ENCODE data around the gene AUNIP.

The AUNIP gene

DNA sequence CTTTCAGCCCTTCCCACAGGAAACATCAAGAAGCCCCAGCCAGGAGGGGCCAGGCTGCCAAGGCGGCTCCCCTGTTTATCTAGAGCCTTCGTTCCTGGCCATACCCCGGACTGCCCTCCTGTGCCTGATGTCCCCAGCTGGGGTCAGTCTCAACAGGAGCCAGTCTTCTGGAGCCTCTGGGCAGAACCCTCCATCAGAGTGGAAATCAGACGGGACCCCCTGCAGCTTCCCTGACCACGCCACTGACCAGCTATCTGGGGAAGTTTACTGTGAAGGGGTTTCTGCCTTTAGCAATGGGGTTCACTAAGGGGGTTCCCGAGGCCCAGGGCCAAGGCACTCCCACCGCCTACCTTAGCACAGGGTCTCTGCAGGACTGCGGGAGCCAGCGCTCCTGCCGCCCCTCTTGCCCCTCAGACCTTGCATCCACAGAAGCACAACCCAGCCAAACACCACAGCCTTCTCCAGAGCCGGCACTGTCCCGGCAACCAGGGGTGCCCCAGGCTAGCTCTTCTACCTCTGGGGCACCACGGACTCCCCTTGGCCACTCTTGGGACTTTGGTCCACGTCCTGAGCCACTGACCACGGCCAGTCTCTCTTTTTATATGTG is 43.0 kb downstream of the AUNIP start:
- no peak overlapping the region for H3K9ac ChIP-seq (ENCODE audit: low read length)
- no CpG with 5 or more reads among the region's 15 CpGs for WGBS (ENCODE audit: extremely low coverage, insufficient coverage, low lambda C conversion rate)

DNA sequence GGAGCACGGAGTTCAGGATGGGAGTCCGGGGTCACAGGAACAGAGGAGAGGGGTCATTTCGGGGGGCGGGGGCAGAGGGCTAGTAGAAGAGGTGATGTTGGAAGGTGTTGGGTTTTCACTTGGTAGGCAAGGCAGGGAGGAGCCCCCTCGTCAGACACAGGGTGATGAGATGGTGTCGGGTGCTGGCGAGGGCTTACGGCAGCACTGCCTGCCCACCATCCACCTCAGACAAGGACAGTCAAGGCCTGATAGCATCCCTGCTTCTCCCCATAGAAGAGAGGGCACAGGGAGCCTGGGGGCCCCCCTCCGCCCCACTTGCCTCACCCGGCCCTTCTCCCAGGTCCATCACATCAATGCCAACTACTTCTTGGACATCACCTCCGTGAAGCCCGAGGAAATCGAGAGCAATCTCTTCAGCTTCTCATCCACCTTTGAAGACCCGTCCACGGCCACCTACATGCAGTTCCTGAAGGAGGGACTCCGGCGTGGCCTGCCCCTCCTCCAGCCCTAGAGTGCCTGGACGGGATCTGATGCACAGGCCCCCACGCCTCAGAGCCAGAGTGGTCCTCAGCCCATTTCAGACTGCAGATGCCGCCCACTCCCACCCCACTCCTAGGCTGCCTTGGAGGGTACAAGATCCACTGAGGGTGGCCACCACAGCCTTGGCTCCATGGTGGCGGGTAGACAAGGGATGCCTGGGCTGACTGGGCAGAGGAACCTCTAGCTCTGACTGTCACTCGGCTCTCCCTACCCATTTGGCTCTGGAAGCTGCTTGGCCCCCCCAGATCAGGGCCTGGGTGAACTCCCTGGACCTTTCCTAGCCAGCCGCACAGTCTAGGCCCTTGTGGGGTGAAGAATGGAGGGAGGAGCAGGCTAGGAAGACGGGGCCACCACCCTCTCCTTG is 43.8 kb downstream of the AUNIP start:
- Histone ChIP-seq H4K8ac (ENCODE audit: low read depth, low read length) (no peak overlapping the region), H3K4me2 (ENCODE audit: low read length) (no peak overlapping the region), H3K18ac (ENCODE audit: low read length) (no peak overlapping the region), H2BK5ac (ENCODE audit: low read length) (no peak overlapping the region), H3K79me2 (ENCODE audit: control insufficient read depth, insufficient read depth, low read length) (no peaks in the 10 kb centered on the region), H3K4ac (ENCODE audit: low read depth, low read length) (no peak overlapping the region), H4K5ac (ENCODE audit: low read length) (no peak overlapping the region), H3K56ac (ENCODE audit: low read length) (no peak overlapping the region), H3K23ac (ENCODE audit: low read length) (no peak overlapping the region), H3K4me1 (ENCODE audit: control insufficient read depth, low read depth, low read length) (peaks cover 2% of the 10 kb centered on the region), H2AK5ac (ENCODE audit: low read length) (no peak overlapping the region), H3K36me3 (ENCODE audit: control insufficient read depth, insufficient read depth, low read length) (peaks cover 2% of the 10 kb centered on the region), H3K79me1 (ENCODE audit: low read length) (no peaks in the 10 kb centered on the region), H3K9ac (ENCODE audit: low read length) (no peak overlapping the region), H2BK15ac (replicated peaks; ENCODE audit: low read depth) (no peak overlapping the region), H3K4me3 (ENCODE audit: low read length) (no peak overlapping the region), H2BK120ac (ENCODE audit: low read depth, low read length) (no peak overlapping the region), H3K27ac (ENCODE audit: low read depth, low read length) (no peak overlapping the region), H3K27me3 (ENCODE audit: insufficient read depth, low read length, poor library complexity) (no peaks in the 10 kb centered on the region)
- no CpG with 5 or more reads among the region's 24 CpGs for WGBS (ENCODE audit: extremely low coverage, insufficient coverage, low lambda C conversion rate)
- no peak for DNase-seq

More for the DNA sequence above, 43.0 kb downstream of the AUNIP start:
- Histone ChIP-seq H3K79me2 (ENCODE audit: control insufficient read depth, insufficient read depth, low read length) (no peaks in the 10 kb centered on the region), H3K27me3 (ENCODE audit: insufficient read depth, low read length, poor library complexity) (no peaks in the 10 kb centered on the region), H3K4me2 (ENCODE audit: low read length) (no peak overlapping the region), H4K5ac (ENCODE audit: low read length) (no peak overlapping the region), H3K4me1 (ENCODE audit: control insufficient read depth, low read depth, low read length) (peaks cover 5% of the 10 kb centered on the region), H3K4me3 (ENCODE audit: low read length) (no peak overlapping the region), H3K56ac (ENCODE audit: low read length) (no peak overlapping the region), H3K4ac (ENCODE audit: low read depth, low read length) (no peak overlapping the region), H2BK15ac (replicated peaks; ENCODE audit: low read depth) (no peak overlapping the region), H3K27ac (ENCODE audit: low read depth, low read length) (no peak overlapping the region), H3K36me3 (ENCODE audit: control insufficient read depth, insufficient read depth, low read length) (peaks cover 2% of the 10 kb centered on the region), H2AK5ac (ENCODE audit: low read length) (no peak overlapping the region), H3K23ac (ENCODE audit: low read length) (no peak overlapping the region), H2BK5ac (ENCODE audit: low read length) (no peak overlapping the region), H3K18ac (ENCODE audit: low read length) (no peak overlapping the region), H4K8ac (ENCODE audit: low read depth, low read length) (no peak overlapping the region), H3K79me1 (ENCODE audit: low read length) (peaks cover 2% of the 10 kb centered on the region), H2BK120ac (ENCODE audit: low read depth, low read length) (no peak overlapping the region)
- DNase-seq, result no peak

DNA sequence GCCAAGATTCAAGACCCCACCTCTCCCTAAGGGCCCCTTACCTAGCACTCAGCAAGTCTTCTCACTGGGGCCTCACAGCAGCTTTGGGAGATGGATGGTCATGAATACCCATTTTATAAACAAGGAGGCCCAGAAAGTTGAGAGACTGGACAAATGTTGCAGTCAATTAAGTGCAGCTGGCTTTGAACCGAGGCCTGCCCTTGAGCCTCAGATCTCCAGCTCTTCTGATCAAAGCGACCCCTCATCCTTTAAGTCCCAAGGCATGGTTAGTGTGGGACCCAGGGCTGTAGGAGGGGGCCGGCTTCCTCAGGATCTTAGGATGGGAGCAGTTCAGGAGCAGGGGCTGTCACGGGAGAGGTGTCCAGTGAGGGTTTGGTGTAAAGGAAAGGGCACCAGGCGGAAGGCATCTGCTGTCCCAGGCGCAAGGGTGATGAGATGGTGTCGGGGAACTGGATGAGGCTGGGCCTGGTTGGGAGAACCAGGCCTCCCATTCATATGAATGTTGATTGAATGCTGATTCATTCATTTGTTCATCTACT is 44.6 kb downstream of the AUNIP start:
- H2AK5ac ChIP-seq (ENCODE audit: low read length), result no peak overlapping the region
- no peak overlapping the region for H3K9ac ChIP-seq (ENCODE audit: low read length)
- H3K27ac ChIP-seq (ENCODE audit: low read depth, low read length), result no peak overlapping the region
- peaks cover 2% of the 10 kb centered on the region for H3K36me3 ChIP-seq (ENCODE audit: control insufficient read depth, insufficient read depth, low read length)
- no peak overlapping the region for H3K56ac ChIP-seq (ENCODE audit: low read length)
- no peaks in the 10 kb centered on the region for H3K79me2 ChIP-seq (ENCODE audit: control insufficient read depth, insufficient read depth, low read length)
- H3K4me2 ChIP-seq (ENCODE audit: low read length), result no peak overlapping the region
- H3K79me1 ChIP-seq (ENCODE audit: low read length), result no peaks in the 10 kb centered on the region
- WGBS (ENCODE audit: extremely low coverage, insufficient coverage, low lambda C conversion rate), result no CpG with 5 or more reads among the region's 7 CpGs
- no peak for DNase-seq
- no peak overlapping the region for H3K18ac ChIP-seq (ENCODE audit: low read length)
- no peak overlapping the region for H2BK120ac ChIP-seq (ENCODE audit: low read depth, low read length)
- no peak overlapping the region for H4K5ac ChIP-seq (ENCODE audit: low read length)
- no peak overlapping the region for H3K4me3 ChIP-seq (ENCODE audit: low read length)
- H2BK5ac ChIP-seq (ENCODE audit: low read length), result no peak overlapping the region
- H3K4ac ChIP-seq (ENCODE audit: low read depth, low read length), result no peak overlapping the region
- H3K27me3 ChIP-seq (ENCODE audit: insufficient read depth, low read length, poor library complexity), result no peaks in the 10 kb centered on the region
- no peak overlapping the region for H4K8ac ChIP-seq (ENCODE audit: low read depth, low read length)
- H3K23ac ChIP-seq (ENCODE audit: low read length), result no peak overlapping the region
- peaks cover 2% of the 10 kb centered on the region for H3K4me1 ChIP-seq (ENCODE audit: control insufficient read depth, low read depth, low read length)
- H2BK15ac ChIP-seq (replicated peaks; ENCODE audit: low read depth), result no peak overlapping the region

DNA sequence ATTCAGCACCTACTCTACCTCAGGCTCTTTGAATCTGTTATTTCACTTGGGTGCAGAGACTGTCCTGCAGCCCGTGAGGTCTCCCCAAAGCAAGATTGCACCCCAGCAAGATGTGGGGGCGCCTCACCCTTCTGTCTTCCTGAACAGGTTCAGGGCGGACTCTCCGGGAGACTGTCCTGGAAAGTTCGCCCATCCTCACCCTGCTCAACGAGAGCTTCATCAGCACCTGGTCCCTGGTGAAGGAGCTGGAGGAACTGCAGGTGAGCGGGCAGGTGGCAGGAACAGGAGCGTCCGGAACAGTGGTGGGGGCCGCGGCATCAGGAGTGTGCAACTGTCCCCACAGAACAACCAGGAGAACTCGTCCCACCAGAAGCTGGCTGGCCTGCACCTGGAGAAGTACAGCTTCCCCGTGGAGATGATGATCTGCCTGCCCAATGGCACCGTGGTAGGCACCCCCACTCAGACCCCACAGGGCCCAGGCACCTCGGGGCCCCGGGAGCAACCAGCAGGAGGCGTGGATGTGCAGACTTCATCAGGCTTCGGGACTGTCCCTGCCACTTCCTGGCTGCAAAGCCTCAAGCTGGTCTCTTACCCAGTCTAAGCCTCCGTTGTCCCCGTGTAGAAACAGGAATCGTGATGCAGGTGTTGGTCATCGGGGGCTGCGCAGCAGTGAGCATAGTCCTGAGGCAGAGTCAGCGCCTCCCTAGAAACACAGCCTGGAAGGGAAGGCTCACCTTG is 45.4 kb downstream of the AUNIP start:
- Histone ChIP-seq H3K4me1 (ENCODE audit: control insufficient read depth, low read depth, low read length) (peaks cover 2% of the 10 kb centered on the region), H3K4me3 (ENCODE audit: low read length) (no peak overlapping the region)

DNA sequence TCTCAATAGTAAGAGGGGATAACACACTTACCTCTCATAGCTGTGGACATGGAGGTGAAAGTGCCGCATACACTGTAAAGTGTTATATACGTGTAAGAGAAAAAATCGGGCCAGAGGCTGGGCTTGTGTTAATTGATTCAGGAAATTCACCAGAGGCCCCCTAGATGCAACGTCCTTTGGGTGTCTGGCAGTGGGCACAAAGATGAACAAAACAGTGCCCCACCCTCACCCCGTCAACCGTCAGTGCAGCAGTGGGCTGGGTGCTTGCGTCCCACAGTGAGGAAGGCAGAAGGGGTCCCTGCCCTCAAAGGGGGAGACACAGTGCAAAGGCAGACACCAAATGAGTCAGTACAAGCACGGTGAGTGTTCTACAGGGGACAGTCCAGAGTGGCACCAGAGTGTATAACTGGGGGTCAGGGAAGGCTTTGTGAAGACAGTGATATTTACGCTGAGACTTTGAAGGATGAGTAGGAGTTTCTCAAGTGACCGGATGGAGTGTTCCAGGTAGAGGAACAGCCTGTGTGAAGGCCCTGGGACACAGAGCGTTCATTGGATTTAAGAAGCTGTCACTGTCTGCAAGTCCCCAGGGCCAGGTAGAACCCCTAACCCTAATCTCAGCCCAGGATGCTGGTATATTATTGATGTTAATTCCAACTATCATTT is 46.1 kb downstream of the AUNIP start:
- WGBS (ENCODE audit: extremely low coverage, insufficient coverage, low lambda C conversion rate), result no CpG with 5 or more reads among the region's 11 CpGs
- H3K9ac ChIP-seq (ENCODE audit: low read length), result no peak overlapping the region
- H3K79me2 ChIP-seq (ENCODE audit: control insufficient read depth, insufficient read depth, low read length), result no peaks in the 10 kb centered on the region
- no peaks in the 10 kb centered on the region for H3K4me1 ChIP-seq (ENCODE audit: control insufficient read depth, low read depth, low read length)
- H4K8ac ChIP-seq (ENCODE audit: low read depth, low read length), result no peak overlapping the region
- peaks cover 2% of the 10 kb centered on the region for H3K36me3 ChIP-seq (ENCODE audit: control insufficient read depth, insufficient read depth, low read length)
- no peak overlapping the region for H2AK5ac ChIP-seq (ENCODE audit: low read length)
- no peak overlapping the region for H3K27ac ChIP-seq (ENCODE audit: low read depth, low read length)
- H3K18ac ChIP-seq (ENCODE audit: low read length), result no peak overlapping the region
- H3K4me2 ChIP-seq (ENCODE audit: low read length), result no peak overlapping the region
- no peak for DNase-seq
- no peak overlapping the region for H2BK120ac ChIP-seq (ENCODE audit: low read depth, low read length)
- no peak overlapping the region for H3K4ac ChIP-seq (ENCODE audit: low read depth, low read length)
- H3K4me3 ChIP-seq (ENCODE audit: low read length), result no peak overlapping the region
- H4K5ac ChIP-seq (ENCODE audit: low read length), result no peak overlapping the region
- H3K23ac ChIP-seq (ENCODE audit: low read length), result no peak overlapping the region
- no peak overlapping the region for H2BK5ac ChIP-seq (ENCODE audit: low read length)
- H3K27me3 ChIP-seq (ENCODE audit: insufficient read depth, low read length, poor library complexity), result no peaks in the 10 kb centered on the region
- H2BK15ac ChIP-seq (replicated peaks; ENCODE audit: low read depth), result no peak overlapping the region
- no peaks in the 10 kb centered on the region for H3K79me1 ChIP-seq (ENCODE audit: low read length)
- no peak overlapping the region for H3K56ac ChIP-seq (ENCODE audit: low read length)

More for the DNA sequence above, 45.4 kb downstream of the AUNIP start:
- no peak overlapping the region for H3K27ac ChIP-seq (ENCODE audit: low read depth, low read length)
- H4K5ac ChIP-seq (ENCODE audit: low read length), result no peak overlapping the region
- no peak overlapping the region for H2BK15ac ChIP-seq (replicated peaks; ENCODE audit: low read depth)
- no peaks in the 10 kb centered on the region for H3K79me1 ChIP-seq (ENCODE audit: low read length)
- H3K23ac ChIP-seq (ENCODE audit: low read length), result no peak overlapping the region
- no CpG with 5 or more reads among the region's 24 CpGs for WGBS (ENCODE audit: extremely low coverage, insufficient coverage, low lambda C conversion rate)
- no peak overlapping the region for H2BK5ac ChIP-seq (ENCODE audit: low read length)
- H2AK5ac ChIP-seq (ENCODE audit: low read length), result no peak overlapping the region
- no peaks in the 10 kb centered on the region for H3K27me3 ChIP-seq (ENCODE audit: insufficient read depth, low read length, poor library complexity)
- DNase-seq, result no peak
- no peak overlapping the region for H4K8ac ChIP-seq (ENCODE audit: low read depth, low read length)
- H3K56ac ChIP-seq (ENCODE audit: low read length), result no peak overlapping the region
- no peaks in the 10 kb centered on the region for H3K79me2 ChIP-seq (ENCODE audit: control insufficient read depth, insufficient read depth, low read length)
- peaks cover 2% of the 10 kb centered on the region for H3K36me3 ChIP-seq (ENCODE audit: control insufficient read depth, insufficient read depth, low read length)
- H2BK120ac ChIP-seq (ENCODE audit: low read depth, low read length), result no peak overlapping the region
- no peak overlapping the region for H3K4ac ChIP-seq (ENCODE audit: low read depth, low read length)
- no peak overlapping the region for H3K4me2 ChIP-seq (ENCODE audit: low read length)
- no peak overlapping the region for H3K18ac ChIP-seq (ENCODE audit: low read length)
- no peak overlapping the region for H3K9ac ChIP-seq (ENCODE audit: low read length)

Data from mesendoderm (in vitro differentiated cells).